Stimulated activated CD4-positive, alpha-beta T cell treated with anti-CD3 and anti-CD28 coated beads, Interleukin-15, amount 100 ng/mL, for 24 hours (primary cell): ENCODE data around the gene FHL2.

Source experiments
- DNase-seq: peaks from one replicate; pipeline ENCODE4 v3.0.0-alpha.2; 2020

Gene FHL2

GRCh38 chr2:105421053-105421452 lies 22.2 kb upstream of the FHL2 start:
- DNase-seq = no peak

DNA sequence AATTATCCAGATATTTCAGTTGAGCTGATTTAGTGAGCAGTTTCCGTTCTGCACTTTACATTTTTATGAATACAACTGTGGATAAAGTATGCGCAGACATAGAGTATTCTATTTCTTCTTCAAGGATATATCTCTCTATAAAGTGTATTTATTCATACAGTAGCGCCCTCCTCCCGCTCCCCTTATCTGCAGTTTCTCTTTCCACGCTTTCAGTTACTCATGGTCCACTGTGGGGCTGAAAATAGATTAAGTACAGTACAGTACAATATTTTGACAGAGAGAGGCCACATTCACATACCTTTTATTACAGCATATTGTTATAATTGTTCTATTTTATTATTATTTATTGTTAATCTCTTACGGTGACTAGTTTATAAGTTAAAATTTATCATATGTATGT lies 19.7 kb upstream of the FHL2 start:
- no peak for DNase-seq

DNA sequence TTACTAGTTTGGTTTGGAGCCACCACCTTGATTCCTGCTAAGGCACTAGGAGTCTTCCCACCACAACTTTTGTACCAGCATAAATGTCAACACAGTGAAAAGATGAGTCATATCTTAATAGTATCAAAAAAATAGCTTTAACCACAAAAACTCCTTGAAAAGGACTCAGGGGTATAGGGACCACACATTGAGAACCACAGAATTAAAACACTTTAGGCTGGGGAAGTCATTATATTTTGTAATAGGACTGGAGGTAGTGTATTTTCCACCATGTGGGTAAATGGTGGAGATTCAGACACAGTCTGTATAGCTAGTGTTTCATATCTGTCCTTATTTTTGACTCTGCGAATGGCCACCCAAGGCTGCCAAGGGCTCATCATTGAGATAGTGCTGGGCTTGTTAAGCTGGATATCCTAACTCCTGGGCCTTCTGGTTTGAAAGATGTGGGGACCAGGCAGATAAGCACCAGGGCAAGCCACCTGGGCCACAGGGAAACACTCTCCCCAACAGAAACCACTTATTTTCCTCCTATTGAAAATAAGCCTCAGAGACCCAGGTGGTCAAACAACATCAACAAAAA lies 19.1 kb upstream of the FHL2 start:
- no peak for DNase-seq

- no peak for DNase-seq
Measured at GRCh38 chr2:105416156-105416555, 17.3 kb upstream of the FHL2 start.

GRCh38 chr2:105415007-105415406 lies 16.2 kb upstream of the FHL2 start:
- DNase-seq = no peak

GRCh38 chr2:105413206-105413605 lies 14.4 kb upstream of the FHL2 start:
- no peak for DNase-seq

- DNase-seq = no peak
Measured at GRCh38 chr2:105412584-105412983, 13.7 kb upstream of the FHL2 start.

GRCh38 chr2:105411720-105412407 lies 13.0 kb upstream of the FHL2 start:
- DNase-seq = no peak

DNA sequence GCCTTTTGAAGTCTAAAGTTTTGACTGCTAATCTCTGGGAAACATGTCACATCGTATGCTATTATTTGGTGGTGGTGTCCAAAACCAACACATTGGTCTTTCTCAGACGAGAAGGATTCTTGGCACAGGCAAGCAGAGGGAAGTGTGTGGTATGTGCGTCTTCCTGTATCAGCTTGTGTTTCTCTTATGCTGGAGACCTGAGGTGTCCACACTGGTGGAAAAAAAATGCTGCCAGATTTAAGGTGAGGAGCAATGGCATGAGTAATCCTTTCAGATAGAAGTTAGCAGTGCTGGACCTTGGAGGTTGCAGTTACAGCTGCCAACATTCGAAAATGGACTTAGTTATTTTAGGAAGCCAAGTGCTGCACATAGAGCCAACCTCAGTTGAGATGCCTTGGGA lies 11.7 kb upstream of the FHL2 start:
- no peak for DNase-seq

GRCh38 chr2:105409717-105410116 lies 10.9 kb upstream of the FHL2 start:
- DNase-seq = no peak

DNA sequence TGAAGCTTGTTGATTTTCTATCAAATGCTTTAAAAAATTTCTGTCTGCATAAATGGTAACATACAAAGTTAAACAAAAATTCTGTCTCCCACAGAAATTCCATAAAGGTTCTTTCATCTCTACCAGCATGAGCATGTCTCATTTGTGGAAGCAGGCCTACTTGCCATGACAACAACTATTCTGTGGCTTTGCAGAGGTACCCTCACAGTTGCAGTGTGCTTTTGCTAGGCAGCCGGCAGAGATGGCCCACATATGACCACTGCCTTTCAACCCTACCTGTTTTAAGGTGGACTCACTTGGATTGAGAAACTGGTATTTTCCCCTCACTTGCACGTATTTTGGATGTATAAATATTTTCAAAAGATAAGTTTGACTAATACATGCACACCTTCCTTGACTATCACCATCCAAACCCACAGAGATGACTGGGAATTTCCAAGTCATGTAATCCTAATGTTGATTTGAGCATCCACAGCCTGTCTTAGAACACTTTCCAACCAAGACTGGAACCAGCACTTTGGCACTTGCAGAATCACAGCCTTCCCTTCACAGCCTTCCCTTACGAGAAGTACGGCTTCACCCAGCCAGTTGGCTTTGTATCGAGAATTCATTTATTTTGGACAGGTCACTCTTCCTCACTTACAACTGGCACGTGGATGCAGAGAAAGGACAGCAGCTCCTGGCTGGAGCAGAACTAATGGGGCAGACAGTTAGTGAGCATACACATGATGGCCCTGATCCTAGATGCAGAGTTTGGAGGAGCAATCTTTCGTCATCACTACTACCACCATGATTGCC lies 9.3 kb upstream of the FHL2 start:
- DNase-seq = no peak

- DNase-seq = no peak
Measured at GRCh38 chr2:105406221-105406620, 7.4 kb upstream of the FHL2 start.

GRCh38 chr2:105405291-105405690 lies 6.4 kb upstream of the FHL2 start:
- DNase-seq = no peak

- no peak for DNase-seq
Measured at GRCh38 chr2:105404736-105405135, 5.9 kb upstream of the FHL2 start.

DNA sequence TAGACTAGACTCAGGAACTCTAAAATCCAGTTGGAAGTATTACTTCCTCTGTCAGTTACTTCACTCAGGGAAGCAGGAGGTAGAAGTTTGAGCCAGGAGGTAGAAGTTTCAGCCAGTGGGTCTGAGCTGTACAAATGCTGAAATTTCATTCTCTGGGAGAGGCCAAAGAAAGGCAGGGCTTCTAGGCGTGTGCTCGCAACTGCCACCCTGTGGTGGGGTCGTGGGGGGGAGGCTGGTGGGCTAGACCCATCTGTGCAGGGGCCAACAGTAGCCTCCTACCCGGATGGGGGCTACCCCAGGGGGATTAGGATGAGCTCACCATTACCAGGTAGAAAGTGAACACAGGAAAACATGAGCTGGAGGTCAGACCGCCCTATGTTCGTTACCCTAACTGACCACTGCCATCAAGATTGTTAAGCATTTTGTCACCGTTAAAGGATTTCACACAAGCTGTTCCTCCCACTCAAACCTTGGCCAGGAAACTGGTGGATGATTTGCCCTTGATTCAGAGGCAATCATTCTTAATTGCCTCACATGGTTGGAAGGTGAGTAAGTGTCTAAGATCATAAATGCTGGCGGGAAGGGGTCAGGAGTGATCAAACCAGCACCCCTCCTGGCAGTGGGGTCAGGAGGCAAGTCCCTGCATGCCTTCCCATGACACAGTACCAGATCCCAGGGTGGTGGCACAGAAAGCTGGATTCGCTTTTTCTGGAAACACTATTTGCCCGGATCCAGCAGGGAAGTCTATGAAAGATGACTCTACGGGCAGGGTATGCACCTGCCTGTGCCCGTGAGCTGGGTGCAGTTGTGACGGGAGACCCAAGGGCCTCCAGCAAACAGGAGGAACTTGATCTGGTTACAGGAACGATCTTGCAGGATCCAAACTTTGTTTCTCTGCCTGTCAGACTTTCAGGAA lies 5.2 kb upstream of the FHL2 start:
- no peak for DNase-seq

- DNase-seq = no peak
Measured at GRCh38 chr2:105403241-105403782, 4.5 kb upstream of the FHL2 start.

- no peak for DNase-seq
Measured at GRCh38 chr2:105402809-105403208, 4.0 kb upstream of the FHL2 start.

- no peak for DNase-seq
Measured at GRCh38 chr2:105401867-105402266, 3.0 kb upstream of the FHL2 start.

DNA sequence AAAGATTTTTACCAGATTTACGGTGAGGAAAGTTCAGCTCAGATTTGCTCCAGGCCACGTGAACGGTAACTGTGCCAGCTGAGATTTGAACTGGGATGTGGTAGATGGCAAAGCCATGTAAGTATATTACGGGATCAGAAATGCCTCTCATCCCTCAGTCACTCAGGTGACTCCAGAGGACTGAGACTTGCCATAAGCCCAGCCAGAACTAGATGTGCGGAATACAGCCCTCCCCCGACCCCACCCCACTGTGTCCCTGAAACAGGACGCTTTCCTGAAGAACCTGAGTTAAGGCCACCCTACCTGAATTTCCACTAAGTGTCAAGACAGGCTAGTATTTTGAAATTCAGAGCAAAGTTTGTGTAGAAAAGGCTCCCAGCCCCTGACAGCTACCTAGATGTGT lies 1.3 kb upstream of the FHL2 start:
- DNase-seq = no peak

DNA sequence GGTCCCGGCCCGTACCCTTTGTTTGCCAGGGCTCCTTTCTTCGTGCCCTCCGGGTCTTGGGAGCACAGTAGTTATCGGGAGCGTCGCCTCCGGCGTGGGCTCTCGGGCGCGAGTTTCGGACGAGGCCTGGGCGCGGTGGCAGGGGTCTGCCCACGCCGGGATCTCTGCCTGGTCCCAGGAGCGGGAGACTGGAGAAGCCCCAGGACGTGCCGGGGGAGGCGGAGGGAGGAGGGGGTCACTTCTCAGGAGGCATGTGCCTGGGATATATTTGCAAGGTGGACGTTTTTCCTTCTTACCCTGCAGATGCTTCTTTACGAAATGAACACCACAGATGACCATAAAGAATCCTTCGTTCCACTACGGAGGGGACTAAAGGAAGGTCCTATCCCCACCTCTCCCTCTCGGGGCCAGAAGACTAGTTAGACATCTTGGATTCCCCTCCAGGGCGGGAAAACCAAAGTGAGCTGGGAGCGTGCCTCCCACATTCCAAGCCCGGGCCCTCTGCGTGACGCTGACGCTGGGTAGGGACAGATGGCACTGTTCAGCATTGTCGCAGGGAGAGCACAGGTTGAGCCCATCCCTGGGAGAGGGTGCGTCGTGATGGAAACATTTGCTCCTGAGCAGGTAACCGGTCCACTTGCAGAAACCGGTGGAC lies 483 bp upstream of the FHL2 start:
- DNase-seq = no peak

DNA sequence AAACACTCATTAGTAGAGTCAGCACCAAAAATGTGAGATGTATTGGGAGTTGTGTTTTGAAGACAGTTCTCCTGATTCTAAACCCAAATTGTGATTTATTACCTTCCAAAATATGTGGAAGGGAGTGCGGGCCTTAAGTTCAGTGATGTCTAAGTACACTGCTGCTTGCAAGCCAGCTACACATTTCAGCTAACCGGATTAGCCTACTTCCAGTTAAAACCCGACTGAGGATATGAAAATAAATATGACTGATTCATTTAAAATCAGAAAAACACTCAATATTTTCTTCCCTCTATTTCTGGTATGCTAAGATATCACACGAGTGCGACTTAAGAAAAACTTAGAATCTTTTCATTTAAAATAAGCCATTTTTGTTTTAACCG lies 907 bp downstream of the FHL2 start:
- DNase-seq = no peak

DNA sequence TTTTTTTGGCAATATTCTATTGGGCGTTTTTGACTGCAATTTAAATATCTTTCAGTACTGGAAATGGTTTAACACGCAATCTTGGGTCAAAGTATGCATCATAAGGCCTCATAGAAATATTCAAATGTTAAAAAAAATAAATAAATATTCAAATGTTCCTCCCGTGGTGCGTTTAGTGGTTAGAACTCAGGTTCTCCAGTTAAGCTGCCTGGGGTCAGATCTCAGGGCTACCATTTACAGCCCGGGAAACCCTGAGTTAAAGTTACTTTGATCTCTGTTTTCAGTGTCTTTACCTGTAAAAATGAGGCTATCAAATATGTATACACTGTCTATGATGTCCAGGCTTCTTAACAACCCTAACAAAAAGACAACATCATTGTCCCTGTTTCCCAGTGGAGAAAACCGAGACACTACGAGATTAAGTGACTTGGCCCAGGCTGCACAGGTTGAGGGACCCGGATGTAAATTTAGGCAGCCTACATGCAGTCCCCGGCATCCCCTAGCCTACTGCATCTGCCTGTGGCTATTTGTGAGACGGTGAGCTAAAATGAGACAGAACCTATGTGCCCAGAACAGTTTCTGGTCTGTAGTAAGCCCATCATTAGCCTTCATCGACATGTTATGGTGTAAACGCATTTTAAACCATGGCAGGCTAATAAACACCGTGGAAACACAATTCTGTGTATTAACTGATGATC lies 1.7 kb downstream of the FHL2 start:
- no peak for DNase-seq
